Hematopoietic multipotent progenitor cell (in vitro differentiated cells): ENCODE results near the gene TEX261. TPM values are rescaled to one million over a fixed set of nuclear protein-coding genes. Genes with fewer than 3 reads are reported as not detected.
A peak's percentile ranks its signal among the peaks of the same experiment; 100 is the strongest.

Experiments used
- DNase-seq, 3 donors: peaks; one replicate each; pipeline ENCODE4 v3.0.0-alpha.2; 2011 to 2015; ENCODE audit warnings: low read depth in 2 of 3, low spot score in 2 of 3
- total RNA-seq: library from RNA; depleted of rRNA; stranded (reverse); fragments of >200 nt; gene quantifications from one replicate; pipeline ENCODE4 v1.2.3, GENCODE V29; 2012

The TEX261 gene
- total RNA-seq, 1 donor, result 18.9 TPM

DNA sequence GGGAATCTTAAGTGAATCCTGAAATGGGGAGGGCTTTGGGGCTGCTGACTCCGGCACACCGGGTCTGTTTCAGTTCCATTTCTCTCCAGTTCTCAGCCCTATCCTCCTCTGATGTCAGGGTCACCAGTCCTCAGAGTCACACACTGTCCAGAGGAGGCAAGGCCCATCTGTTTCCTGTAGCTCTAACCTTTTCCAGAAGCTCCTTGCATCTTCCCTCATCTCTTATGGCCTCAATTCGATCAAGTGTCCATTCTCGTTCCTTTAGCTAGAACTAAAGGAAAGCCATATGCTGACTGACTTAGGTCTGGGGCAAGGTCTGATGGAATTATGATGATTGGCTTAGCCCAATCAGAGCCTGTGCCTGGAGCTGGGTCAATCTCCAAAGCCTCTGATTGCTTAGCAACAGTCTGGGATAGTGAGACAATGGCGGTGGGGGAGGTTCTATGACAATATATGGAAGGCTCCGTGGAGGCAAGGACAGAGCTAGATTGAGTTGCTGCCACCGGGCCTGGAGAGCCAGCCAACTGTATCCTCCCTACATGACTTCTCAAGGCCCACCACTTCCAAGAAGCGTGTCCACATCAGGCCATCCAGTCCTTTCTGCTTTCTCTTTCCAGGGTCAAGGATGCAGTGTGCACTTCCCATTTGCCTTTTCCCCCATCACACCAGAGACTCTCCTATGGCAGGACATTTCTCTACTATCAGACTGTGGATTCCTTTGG lies 11.0 kb downstream of the TEX261 start:
- no peak for DNase-seq

DNA sequence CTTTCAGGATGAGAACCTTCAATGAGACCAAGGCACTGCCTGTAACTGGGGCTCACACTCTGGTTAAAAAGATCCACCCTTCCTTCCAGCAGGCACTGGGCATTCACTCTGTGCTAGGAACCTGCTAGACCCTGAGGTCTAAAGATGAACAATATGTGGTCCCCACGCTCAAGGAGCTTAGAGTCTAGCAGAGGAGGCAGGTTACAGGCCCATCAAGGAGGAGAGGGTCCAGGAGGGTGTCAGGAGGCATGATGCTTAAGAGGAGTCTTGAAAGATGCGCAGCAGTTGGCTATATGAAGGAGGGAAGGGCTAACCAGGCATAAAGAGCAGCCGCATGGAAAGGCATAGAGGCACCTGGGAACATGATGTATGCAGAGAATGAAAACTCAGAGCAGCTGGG lies 11.7 kb downstream of the TEX261 start:
- no peak for DNase-seq

DNA sequence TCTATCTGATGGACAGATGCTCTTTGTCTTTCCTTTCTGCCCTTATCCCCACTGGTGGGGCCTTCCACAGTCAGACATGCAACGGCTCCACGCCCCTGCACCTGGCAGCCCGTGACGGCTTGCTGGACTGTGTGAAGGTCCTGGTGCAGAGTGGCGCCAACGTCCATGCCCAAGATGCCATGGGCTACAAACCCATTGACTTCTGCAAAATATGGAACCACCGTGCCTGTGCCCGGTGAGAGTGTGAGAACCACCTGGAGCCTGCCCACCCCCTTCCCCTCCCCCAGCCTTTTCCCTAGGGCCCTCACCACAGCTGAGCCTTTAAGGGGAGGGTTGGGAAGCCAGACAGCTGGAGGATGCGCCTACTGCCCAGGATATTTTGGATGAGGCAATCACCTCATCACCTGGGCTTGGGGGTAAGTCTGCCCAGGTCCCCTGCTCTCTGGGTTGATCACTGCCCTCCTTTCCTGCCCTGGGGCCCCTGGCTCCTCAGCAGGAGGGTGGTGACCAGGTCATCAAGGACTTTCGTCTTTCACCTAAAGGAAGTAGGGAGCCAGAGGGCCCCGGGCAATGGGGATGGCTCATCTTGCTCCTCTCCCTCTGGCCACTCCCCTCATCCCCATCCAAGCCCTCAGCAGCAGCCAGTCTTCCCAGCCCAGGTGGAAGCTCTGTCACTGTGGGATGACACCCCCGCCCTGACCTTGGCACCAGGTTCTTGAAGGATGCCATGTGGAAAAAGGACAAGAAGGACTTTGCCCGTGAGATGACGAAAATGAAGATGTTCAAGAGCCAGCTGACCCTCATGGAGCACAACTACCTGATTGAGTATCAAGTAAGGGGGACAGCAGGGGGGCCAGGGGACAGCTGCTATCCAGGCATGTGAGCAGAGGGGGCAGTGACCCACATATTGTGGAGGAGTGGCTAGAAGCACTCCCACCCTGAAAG lies 12.5 kb downstream of the TEX261 start:
- no peak for DNase-seq

DNA sequence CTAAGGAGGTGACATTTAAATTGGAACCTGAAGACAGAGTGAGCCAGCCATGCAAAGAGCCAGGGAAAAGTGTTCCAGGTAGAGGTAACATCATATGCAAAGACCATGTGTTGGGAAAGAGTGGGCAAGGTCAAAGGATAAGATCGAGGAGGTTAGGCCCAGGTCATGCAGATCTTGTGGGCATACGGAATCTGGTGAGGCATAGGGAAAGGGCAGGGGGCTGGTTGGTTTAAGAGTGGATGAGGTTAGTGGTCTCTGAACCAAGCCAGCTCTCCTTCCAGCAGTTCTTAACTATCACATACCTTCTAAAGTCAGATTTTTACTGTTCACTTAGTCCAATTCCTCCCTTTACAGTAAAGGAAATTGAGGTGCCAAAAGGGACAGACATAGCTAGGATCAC lies 13.3 kb downstream of the TEX261 start:
- no peak for DNase-seq

DNA sequence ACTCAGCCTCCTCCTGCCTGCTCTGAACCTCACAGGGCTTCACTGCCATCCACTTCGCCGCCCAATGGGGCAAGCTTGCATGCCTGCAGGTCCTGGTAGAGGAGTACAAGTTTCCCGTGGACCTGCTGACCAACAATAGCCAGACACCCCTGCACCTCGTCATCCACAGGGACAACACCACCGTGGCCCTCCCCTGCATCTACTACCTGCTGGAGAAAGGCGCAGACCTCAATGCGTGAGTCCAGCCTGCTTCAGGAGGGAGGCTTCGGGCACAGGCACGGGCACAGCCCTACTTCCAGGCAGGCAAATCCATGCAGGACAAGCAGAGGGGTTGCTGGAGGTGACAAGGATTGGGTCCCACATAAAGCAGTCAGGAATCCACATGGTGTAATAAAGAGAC lies 15.0 kb downstream of the TEX261 start:
- DNase-seq, result no peak

DNA sequence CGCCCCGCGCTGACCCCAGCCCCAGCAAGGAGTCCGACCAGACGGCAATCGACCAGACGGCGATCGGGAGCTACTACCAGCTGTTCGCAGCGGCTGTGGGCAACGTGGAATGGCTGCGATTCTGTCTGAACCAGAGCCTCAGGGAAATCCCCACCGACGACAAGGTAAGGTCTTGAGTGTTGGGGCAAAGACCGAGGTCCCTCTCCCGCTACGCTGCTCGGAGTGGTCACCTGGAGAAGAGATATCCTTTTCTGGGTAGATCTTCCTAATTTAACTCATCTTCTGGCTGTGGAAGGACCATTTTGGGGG lies 15.5 kb downstream of the TEX261 start:
- no peak for DNase-seq

DNA sequence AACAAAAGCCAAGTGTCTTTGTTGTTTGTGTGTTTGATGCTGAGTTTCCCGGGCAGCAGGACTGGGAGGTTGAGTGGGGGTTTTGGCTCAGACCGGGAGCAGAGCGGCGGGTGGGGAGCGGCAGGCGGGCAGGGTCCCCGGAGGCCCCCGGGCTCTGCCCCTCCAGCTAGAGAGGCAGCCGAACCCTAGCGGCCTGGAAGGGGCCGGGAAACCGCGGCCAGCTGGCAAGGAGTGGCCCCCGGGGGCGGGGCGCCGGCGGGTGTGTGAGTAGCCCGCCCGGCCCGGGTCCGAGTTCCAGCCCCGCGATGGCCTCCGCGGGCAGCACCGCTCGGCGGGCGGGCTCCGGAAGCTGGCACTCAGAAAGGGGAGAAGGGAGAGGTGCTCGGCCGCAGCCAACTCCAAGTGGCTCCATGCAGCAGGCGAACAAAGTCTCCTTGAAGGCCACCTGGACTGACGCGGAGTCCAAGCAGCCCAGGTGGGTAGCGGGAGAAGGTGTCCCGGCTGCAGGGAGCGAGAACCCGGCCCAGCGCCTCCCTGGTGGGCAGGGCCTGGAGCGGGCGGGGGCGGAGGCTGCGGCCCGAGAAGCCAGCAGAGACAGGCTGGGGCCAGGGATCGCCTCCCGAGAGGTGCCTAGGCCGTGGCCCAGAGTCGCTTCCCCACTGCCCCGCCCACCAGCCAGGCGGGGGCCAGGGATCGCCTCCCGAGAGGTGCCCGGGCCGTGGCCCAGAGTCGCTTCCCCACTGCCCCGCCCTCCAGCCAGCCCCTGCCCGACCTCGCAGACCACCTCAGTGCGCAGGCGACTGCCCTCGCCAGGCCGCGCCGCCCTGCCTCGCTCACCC lies 16.1 kb downstream of the TEX261 start, which contains the start of gene ANKRD53:
TSS of gene ANKRD53 (plus strand) at position 290 of the 839 bp plus-strand sequence. CDS start at position 306, 16 bp downstream.
- no peak for DNase-seq

DNA sequence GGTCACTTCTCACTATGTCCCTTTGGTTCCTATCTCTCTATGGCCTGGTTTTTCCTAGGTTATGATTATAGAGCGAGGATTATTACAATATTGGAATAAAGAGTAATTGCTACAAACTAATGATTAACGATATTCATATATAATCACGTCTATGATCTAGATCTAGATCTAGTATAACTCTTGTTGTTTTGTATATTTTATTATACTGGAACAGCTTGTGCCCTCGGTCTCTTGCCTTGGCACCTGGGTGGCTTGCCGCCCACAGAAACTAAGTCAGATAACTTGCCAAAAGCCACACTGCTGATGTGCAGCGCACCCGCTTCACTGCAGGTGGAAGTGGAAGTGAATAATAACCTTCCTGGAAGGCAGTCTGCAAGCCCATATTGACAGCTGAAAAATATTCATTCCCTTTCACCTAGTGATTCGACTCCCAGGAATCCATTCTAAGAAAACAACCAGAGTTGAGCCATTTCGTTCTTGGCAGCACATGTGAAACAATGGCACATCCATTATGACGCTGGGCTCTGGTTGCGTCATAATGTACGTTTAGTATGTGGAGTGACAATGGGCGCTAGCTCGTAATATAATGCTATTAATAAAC lies 17.0 kb downstream of the TEX261 start:
- peak in 1 of 3 donors; percentile 40 for DNase-seq

DNA sequence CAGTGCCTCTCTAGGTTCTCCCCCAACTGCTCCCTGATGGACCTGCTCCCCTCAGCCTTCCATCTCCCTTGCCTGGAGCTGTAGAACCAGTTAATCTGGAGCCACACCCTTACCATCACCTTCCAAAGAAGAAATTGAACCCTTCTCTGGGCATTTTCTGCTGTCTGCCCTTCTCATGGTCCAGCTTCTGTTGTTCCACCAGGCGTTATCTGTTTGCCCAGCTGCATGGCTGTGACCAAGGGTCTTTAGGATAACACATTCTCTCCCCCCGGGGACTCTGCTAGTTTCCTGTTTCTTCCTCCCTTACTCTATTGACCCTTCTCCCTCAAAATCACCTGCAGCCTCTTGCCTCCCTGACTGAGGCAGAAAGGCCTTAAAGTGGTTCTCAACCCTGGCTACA lies 19.4 kb downstream of the TEX261 start:
- DNase-seq, result no peak

DNA sequence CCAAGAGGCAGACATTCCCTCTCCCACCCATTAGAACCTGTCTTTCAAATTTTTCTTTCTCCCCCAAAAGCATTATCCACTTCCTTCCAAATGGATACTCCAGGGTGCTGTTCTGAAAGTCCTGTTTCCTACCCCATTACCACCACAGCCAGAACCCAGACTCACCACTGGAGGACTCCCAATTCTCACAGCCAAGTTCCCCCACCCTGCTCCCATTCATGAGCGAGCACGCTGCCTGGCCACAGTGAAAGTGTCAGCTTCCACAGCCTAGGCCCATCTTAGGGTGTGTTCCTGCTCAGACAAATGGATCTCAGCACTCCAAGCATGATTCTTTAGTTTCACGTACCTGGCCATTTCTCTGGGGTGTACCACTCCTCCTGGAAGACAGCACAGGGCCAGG lies 20.1 kb downstream of the TEX261 start:
- DNase-seq, result no peak

DNA sequence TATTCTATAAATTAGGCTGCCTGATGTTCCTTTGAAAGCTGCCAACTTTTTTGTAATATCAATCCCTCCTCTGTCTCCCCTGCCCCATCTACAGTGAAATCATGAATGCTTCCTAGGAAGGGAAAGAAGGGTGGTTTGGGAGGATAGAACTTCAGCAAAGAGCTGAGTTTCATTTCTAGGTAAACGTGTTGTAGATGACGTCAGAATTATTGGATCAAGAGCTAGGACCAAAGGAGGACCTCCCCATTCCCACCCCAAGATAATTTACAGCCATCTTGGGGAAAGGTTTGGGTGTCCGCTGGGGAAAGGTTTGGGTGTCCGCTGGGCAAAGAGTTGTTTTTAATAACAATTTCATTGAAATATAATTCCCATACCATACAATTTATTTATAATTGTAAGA lies 27.5 kb downstream of the TEX261 start:
- DNase-seq, result no peak

DNA sequence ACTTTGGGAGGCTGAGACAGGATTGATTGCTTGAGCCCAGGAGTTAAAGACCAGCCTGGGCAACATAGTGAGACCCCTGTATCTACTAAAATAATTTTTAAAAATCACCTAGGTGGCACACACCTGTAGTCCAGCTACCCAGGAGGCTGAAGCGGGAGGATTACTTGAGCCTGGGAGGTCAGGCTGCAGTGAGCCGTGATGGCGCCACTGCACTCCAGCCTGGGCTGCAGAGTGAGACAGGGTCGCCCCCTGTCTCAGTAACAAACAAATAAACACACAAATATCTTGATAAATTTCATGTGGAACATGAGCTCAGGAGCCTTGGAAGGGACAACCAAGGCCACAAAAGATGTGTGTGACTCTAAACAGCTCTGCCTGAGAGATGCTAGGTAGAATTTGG lies 28.0 kb downstream of the TEX261 start:
- no peak for DNase-seq

DNA sequence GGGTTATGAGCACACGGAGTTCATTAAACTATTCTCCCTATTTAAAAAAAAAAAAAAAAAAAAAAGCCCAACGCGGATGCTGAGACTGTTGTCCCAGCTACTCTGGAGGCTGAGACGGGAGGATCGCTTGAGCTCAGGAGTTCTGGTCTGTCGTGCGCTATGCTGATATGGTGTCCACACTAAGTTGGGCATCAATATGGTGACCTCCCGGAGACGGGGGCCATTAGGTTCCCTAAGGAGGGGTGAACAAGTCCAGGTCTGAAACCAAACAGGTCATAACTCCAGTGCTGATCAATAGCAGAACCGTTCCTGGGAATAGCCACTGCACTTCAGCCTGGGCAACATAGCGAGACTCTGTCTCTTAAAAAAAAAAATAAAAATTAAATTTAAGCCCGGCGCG lies 29.2 kb downstream of the TEX261 start:
- no peak for DNase-seq

DNA sequence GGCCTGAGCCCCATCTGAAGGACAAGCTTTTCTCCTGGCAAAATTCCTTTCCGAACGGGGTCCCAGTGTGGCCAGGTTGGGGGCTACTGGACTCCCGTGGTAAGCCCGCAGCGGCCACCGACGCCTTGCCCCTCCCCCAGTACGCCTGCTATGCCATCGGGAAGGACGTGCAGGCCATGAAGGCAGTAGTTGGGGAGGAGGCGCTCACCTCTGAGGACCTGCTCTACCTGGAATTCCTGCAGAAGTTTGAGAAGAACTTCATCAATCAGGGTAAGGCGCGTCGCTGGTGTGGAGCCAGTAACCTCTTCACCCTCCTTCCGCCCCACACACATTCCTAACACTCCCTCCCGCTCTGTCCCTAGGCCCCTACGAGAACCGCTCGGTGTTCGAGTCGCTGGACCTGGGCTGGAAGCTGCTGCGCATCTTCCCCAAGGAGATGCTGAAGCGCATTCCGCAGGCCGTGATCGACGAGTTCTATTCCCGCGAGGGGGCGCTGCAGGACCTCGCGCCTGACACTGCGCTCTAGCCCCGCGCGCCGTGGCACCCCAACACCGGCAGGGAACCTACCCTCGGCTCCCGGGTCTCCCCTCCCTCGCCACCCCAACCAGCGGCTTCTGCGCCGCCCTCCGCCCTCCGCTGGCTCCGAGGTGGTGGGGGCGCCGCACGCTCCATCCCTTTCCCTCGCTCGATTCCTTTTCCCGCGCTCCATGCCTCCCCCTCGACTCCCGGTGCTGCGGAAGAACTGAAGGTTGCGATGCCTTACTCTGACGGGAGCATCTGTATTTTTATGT lies 29.9 kb downstream of the TEX261 start:
- DNase-seq, result peak; percentile 73 to 79 (median 78)

DNA sequence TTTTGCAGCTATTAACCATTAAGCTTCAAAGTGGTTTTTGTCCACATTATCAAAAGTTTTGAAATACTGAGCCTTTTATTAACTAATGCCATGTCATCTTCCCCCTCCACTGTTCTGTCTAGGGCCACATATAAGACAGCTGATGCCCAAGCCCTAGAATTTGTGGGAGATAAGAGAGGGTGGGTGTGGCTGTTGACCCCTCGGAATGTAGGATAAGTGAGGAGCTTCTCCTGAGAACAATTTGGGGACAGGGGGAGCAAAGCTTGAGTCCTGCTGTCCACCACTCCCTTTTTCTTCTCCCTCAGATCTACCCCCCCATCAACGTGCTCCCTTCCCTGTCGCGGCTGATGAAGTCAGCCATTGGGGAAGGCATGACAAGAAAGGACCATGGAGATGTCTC lies 30.5 kb downstream of the TEX261 start:
- no peak for DNase-seq

DNA sequence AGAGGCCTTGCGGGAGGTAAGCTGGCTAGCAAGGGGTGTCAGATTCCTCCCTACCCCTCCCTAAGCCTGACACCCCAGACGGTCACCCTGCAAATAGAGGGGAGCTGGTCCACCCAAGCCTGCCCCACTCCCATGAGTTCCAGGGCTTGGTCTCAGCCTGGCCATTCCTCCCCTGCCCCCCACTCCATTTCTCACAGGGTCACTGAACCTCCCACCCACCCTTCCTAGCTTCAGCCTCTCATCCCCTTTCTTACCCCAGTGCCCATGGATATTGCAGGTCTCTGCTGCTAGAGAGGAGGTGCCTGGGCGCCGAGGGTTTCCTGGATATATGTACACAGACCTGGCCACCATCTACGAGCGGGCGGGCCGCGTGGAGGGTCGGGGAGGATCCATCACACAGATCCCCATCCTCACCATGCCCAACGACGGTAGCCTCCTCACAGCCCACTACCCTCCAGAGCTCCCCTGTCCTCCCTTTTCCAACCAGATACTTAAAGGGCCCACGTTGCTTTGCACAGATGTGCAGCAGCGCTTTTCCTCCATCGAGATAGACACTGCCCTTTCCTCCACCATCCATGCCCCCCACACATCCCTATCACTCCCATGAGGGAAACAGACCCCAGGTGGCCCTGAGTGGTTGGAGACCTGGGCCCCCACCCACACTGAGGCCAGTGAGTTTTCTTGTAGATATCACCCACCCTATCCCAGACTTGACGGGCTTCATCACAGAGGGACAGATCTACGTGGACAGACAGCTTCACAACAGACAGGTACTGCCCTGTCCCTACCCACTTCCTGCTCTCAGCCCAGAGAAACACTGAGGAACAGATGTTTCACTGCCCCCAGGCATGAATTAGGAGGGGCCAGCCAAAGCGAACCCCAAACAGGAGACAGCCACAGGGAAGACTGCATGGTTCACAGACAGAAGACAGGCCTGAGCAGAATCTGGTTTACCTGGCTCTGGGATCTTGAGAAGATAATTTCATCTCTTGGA lies 31.5 kb downstream of the TEX261 start:
- no peak for DNase-seq

DNA sequence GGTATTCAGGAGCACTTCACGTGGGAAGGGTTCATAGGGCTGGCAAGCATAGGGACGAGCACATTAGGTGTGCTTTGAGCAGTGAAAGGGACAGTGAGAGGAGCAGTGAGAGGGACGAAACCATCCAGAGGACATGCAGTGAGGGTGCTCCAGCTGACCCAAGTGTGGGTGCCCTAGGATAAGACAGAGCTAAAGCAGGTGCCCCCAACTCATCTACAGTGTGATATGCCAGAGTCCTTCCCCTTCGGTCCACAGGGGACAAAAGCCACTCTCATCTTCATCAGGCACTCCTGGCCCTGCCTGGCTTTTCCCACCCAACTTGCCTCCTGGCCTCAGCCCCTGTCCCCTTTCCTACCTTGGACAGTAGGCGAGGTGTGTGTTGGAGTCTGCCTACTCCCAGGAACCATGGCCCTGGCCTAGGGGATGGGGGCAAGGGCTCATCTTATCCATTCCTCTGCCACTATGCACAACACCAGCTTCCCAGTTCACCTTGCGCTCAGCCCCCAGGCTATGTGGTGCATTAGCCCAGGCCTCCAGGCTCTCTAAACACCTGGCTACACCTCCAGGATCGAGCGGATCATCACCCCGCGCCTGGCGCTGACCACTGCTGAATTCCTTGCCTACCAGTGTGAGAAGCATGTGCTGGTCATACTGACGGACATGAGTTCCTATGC lies 32.3 kb downstream of the TEX261 start:
- no peak for DNase-seq

DNA sequence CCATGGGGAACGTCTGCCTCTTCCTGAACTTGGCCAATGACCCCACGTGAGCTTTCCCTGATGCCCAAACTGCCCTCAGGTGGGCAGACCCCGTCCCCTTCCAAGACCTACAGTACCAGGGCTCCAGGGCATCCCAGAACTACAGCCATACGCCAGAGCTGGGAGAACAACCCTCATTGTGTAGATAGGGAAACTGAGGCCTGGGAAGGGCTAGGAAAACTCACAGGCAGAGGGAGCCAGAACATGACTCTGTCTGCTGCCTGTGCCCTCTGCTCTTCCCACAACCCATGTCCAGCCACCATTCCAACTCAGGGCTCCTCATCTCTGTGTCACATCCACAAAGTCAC lies 33.1 kb downstream of the TEX261 start:
- no peak for DNase-seq
